Measurements from ENCODE around the gene MNT. TPM values are rescaled to one million over a fixed set of nuclear protein-coding genes. Genes with fewer than 3 reads are reported as not detected.

Gene MNT
- total RNA-seq, 1 donor from 2014 or later: 4.5 TPM

DNA sequence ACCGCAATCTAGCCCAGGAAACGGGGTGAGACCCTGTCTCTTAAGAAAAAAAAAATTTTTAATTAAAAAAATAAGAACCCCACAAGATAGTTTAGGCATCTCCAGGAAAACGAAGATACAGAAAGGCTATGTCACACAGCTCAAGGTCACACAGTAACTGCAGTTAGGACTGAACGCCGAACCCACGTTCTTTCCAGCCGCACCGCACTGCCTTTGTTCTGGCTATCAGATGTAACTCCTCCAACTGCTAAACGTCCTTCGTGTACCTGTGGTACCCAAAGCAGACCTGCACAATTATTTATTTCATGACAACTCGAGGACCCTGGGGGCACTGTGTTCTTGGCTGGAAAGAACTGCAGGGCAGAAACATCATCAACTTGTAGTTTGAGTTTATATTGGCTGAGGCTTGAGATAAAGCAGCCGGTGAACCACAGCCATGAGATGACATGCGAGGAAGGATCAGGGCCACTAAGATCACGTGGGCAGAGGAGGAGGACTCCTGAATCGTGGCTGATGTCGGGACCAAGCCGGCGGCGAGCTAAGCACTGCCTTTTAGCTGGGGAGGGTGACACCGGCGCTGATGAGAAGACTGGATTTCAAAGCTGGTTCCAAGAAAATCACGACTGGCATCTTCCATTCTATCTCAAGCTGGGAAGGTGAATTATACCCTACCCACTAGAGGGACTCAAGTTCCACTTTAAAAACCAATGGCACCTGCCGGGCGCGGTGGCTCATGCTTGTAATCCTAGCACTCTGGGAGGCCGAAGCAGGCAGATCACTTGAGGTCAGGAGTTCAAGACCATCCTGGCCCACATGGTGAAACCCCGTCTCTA, 20.7 kb upstream of the MNT start:
- peak; percentile 43 for TF ChIP-seq CTCF (IDR thresholded peaks at IDR 0.05; ENCODE audit: insufficient read depth, low read length, severe bottlenecking)
- DNase-seq (ENCODE audit: low read depth): no peak
- H3K27me3 ChIP-seq (ENCODE audit: control insufficient read depth, insufficient read depth, low read length): no peaks in the 10 kb centered on the region
- H3K36me3 ChIP-seq (ENCODE audit: control insufficient read depth, insufficient read depth, low read length): peaks cover 8% of the 10 kb centered on the region
- FAIRE-seq: no peak
- H3K4me3 ChIP-seq (ENCODE audit: low read depth, low read length): no peak overlapping the region

- H3K4me3 ChIP-seq (ENCODE audit: low read depth, low read length): no peak overlapping the region
- DNase-seq (ENCODE audit: low read depth) (no peak), FAIRE-seq (no peak)
- H3K36me3 ChIP-seq (ENCODE audit: control insufficient read depth, insufficient read depth, low read length): peaks cover 6% of the 10 kb centered on the region
- no peak for TF ChIP-seq CTCF (IDR thresholded peaks at IDR 0.05; ENCODE audit: insufficient read depth, low read length, severe bottlenecking)
- H3K27me3 ChIP-seq (ENCODE audit: control insufficient read depth, insufficient read depth, low read length): no peaks in the 10 kb centered on the region
These were observed 19.3 kb upstream of the MNT start for GRCh38 chr17:2420176-2420575.

DNA sequence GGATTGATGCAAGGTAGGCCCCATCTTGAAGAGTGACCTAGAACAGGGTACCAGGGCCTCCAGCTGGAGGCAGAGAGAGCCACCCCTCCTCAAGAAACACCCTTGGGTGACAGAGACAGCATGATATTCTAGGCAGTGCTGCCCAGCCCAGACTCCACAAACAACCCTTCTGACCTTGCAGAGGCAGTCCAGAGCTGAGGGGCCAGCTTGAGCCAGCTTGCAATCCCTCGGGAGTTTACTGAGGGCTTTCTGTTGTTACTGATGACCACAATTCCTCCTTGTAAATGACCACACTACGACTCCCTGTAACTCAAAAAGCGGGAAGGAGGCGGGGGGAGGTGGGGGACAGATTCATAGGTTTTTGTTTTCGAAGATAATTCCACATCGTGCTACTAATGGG, 18.6 kb upstream of the MNT start:
- no peak for FAIRE-seq
- H3K27me3 ChIP-seq (ENCODE audit: control insufficient read depth, insufficient read depth, low read length): no peaks in the 10 kb centered on the region
- DNase-seq (ENCODE audit: low read depth): no peak
- no peak for TF ChIP-seq CTCF (IDR thresholded peaks at IDR 0.05; ENCODE audit: insufficient read depth, low read length, severe bottlenecking)
- H3K36me3 ChIP-seq (ENCODE audit: control insufficient read depth, insufficient read depth, low read length): peaks cover 11% of the 10 kb centered on the region
- no peak overlapping the region for H3K4me3 ChIP-seq (ENCODE audit: low read depth, low read length)

DNA sequence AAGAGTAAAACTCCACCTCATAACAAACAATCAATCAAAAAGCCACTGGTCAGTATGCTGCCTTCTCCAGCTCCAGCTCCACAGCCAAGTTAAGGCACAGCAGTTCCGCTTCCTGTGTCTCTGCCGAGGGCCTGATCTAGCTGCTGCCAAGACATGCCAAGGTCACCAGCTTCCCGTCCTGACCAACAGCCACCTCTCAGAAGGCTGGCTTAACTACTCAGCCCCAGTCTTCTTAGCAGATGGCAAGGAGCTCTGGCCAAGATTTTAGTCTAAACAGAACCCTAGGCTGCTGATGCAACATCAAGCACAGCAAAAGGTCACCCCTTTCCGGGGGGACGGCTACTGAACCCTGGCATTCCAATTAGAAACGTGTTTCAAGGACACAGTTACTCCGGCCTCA, 17.7 kb upstream of the MNT start:
- no peak overlapping the region for H3K4me3 ChIP-seq (ENCODE audit: low read depth, low read length)
- DNase-seq (ENCODE audit: low read depth) (no peak), FAIRE-seq (no peak)
- no peak for TF ChIP-seq CTCF (IDR thresholded peaks at IDR 0.05; ENCODE audit: insufficient read depth, low read length, severe bottlenecking)
- H3K27me3 ChIP-seq (ENCODE audit: control insufficient read depth, insufficient read depth, low read length): no peaks in the 10 kb centered on the region
- H3K36me3 ChIP-seq (ENCODE audit: control insufficient read depth, insufficient read depth, low read length): peaks cover 11% of the 10 kb centered on the region

DNA sequence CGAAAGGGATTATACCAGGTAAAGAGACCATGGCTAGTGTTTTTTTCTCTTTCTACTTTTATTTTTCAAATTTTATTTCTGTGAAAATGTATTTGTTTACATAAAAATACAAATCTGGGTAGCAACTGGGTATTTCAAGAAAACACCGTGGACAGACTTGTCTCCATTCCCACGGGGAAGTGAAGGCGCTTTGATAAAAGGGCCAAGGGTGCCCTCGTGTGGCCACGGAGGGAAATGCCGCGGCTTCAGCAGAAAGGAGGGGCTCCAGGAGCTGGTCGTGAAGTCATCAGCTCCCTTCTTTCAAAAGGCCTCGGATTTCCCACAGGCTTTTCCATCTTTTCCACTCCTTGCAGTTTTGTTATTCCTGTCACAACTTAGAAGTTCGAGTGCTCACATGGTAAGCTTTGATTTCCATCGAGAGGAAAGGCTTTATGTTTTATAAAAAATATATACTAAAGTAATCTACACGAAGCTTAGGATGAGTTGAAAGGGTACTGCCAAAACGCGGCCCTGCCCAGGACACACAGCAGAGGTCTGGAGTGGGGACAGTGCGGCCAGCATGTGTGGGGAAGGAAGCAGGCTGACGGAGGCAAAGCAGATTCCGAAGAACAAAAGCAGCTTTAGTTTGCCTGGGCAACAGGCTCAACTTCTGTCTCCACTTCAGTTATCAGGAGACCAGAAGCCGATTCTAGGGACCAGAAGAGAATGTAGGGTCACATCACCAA, 15.3 kb upstream of the MNT start:
- Histone ChIP-seq H3K36me3 (ENCODE audit: control insufficient read depth, insufficient read depth, low read length) (peaks cover 11% of the 10 kb centered on the region), H3K4me3 (ENCODE audit: low read depth, low read length) (no peak overlapping the region), H3K27me3 (ENCODE audit: control insufficient read depth, insufficient read depth, low read length) (no peaks in the 10 kb centered on the region)
- peak; percentile 85 for TF ChIP-seq CTCF (IDR thresholded peaks at IDR 0.05; ENCODE audit: insufficient read depth, low read length, severe bottlenecking)
- FAIRE-seq (no peak), DNase-seq (ENCODE audit: low read depth) (peak; percentile 76)
